ENCODE results near the gene TNFRSF8.

Gene TNFRSF8

DNA sequence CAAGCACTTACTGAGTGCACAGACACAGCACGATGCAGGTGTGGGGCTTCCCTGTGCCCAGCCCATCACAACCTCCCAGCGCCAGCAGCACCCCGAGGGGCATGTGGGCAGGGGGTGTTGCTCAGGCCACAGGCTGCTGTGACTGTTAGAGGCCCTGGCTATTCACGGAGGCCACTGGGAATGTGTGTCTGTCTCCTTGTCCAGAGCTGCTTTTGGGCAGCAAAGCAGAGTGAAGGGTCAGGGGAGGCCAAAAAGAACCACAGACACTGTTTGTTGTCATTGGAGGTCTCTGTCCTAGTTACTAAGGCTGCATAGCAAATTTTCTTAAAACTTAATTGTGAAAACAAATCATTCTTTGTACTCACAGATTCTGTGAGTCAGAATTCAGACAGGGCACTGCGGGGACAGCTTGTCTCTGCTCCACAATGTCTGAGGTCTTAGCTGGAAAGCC, 49.6 kb downstream of the TNFRSF8 start:
- TF ChIP-seq, protein P1, sequence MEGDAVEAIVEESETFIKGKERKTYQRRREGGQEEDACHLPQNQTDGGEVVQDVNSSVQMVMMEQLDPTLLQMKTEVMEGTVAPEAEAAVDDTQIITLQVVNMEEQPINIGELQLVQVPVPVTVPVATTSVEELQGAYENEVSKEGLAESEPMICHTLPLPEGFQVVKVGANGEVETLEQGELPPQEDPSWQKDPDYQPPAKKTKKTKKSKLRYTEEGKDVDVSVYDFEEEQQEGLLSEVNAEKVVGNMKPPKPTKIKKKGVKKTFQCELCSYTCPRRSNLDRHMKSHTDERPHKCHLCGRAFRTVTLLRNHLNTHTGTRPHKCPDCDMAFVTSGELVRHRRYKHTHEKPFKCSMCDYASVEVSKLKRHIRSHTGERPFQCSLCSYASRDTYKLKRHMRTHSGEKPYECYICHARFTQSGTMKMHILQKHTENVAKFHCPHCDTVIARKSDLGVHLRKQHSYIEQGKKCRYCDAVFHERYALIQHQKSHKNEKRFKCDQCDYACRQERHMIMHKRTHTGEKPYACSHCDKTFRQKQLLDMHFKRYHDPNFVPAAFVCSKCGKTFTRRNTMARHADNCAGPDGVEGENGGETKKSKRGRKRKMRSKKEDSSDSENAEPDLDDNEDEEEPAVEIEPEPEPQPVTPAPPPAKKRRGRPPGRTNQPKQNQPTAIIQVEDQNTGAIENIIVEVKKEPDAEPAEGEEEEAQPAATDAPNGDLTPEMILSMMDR (IDR thresholded peaks at IDR 0.05) = no peak
- no peak overlapping the region for H3K4me3 ChIP-seq (ENCODE audit: low read depth in 1 of 2, low read length in 1 of 2)
- H3K4me1 ChIP-seq (ENCODE audit: control insufficient read depth in 1 of 2, insufficient read depth in 1 of 2, low read depth in 1 of 2, low read length in 1 of 2) = no peaks in the 10 kb centered on the region
- H3K36me3 ChIP-seq = no peaks in the 10 kb centered on the region
- no peaks in the 10 kb centered on the region for H3K27me3 ChIP-seq
- H3K9me3 ChIP-seq = no peaks in the 10 kb centered on the region
- H3K27ac ChIP-seq = no peak overlapping the region

DNA sequence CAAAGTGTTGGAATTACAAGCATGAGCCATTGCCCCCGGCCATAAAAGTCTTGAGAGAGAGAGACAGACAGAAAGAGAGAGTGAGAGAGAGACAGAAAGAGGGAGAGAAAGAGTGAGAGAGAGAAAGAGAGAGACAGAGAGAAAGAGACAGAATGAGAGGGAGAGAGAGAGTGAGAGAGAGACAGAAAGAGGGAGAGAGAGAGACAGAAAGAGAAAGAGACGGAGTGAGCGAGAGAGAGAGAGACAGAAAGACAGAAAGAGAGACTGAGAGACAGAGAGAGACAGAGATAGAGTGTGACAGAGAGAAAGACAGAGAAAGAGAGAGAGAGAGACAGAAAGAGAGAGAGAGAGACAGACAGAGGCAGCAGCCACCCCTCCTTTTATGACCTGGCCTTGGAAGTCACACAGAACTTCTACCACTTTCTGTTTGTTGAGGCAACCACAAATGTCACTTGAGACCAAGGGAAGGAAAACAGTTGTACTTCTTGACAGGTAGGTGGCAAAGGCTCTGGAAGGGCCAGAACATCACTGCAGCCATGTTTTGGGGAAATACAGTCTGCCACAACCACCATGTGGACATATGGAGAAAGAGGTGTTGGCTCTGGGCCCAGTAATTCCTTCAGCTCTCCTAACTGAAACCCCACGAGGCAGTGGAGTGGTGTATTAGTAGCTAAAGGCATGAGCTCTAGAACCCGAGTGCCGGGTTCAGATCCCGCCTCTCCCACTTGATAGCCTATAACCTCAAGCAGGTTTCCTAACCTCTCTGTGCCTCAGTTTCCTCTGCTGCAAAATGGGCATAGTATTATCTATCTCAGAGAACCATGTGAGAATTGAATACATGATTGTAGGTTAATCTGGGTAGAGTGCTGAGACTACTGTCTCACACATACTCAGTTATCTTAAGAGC, 50.6 kb downstream of the TNFRSF8 start:
- TF ChIP-seq, protein P1 (IDR thresholded peaks at IDR 0.05) = no peak
- Histone ChIP-seq H3K9me3 (no peaks in the 10 kb centered on the region), H3K4me3 (ENCODE audit: low read depth in 1 of 2, low read length in 1 of 2) (no peak overlapping the region), H3K4me1 (ENCODE audit: control insufficient read depth in 1 of 2, insufficient read depth in 1 of 2, low read depth in 1 of 2, low read length in 1 of 2) (no peaks in the 10 kb centered on the region), H3K27me3 (no peaks in the 10 kb centered on the region), H3K36me3 (no peaks in the 10 kb centered on the region), H3K27ac (no peak overlapping the region)

DNA sequence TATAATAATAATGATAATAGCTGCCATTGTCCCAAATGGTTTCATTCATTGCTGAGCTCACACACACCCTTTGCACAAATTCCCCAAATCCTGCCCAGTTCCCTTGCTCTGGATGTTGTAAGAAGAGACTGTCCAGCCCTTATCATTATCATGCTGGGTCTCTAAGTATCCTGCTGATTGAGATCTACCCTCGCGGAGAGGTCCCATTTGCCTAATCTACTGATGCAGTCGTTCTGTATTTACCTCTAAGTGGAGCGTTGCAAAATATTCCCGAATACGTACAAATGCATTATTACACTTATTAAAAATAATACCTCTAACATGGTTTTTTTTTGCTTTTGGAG, 51.2 kb downstream of the TNFRSF8 start:
- TF ChIP-seq, protein P1 (IDR thresholded peaks at IDR 0.05) = no peak
- no peaks in the 10 kb centered on the region for H3K4me1 ChIP-seq (ENCODE audit: control insufficient read depth in 1 of 2, insufficient read depth in 1 of 2, low read depth in 1 of 2, low read length in 1 of 2)
- no peak overlapping the region for H3K4me3 ChIP-seq (ENCODE audit: low read depth in 1 of 2, low read length in 1 of 2)
- no peaks in the 10 kb centered on the region for H3K36me3 ChIP-seq
- H3K27me3 ChIP-seq = no peaks in the 10 kb centered on the region
- H3K27ac ChIP-seq = no peak overlapping the region
- H3K9me3 ChIP-seq = no peaks in the 10 kb centered on the region

DNA sequence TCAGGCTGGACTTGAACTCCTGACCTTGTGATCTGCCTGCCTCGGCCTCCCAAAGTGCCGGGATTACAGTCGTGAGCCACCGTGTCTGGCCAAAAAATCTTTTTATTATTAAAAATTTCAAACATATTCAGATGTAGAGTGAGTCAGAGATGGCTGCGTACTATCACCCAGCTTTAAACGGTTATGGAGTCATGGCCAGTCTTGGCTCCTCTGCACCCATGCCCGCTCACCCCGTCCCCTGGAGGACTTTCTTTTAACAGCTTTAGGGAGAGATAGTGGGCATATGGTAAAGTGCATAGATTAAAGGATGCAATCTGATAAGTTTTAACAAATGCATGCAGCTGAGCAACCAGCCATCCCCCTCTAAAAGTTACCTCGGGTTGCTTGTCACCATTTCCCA, 51.8 kb downstream of the TNFRSF8 start:
- H3K4me1 ChIP-seq (ENCODE audit: control insufficient read depth in 1 of 2, insufficient read depth in 1 of 2, low read depth in 1 of 2, low read length in 1 of 2) = no peaks in the 10 kb centered on the region
- TF ChIP-seq, protein P1 (IDR thresholded peaks at IDR 0.05) = no peak

DNA sequence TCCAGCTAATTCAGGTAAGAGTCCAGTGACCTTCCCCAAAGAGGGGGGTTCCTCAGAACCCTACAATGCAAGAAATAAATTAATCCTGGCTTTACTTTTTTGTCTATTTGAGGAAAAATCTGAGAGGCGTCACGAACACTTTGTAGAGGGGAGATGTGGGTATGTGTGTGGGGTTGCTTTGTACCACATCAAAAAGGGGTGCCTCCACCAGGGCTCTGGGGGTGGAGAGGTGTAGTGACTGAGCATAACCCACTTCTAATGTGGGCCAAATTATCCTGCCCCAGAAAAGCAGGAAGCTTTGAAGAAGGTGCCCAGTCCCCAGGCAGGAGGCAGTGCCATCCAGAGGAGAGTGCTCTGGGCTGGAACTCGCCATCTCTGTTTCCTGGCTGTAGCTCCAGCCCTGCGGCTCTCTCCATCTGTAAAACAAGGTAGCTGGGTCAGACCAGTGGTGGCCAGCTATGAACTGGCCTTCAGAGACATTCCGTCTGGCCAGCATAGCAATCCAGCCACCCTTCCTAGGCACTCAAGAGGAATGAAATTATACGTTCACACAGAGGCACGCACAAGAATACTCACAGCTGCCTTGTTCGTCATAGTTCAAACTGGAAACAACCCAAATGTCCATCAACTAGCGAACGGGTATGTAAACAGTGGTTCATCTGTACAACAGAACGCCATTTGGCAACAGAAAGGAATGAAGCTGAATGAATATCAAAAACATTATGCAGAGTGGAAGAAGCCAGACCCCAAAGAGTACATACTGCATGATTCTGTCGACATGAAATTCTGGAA, 58.3 kb downstream of the TNFRSF8 start:
- H3K27me3 ChIP-seq = no peaks in the 10 kb centered on the region
- TF ChIP-seq, protein P1 (IDR thresholded peaks at IDR 0.05) = no peak
- H3K27ac ChIP-seq = no peak overlapping the region
- H3K4me1 ChIP-seq (ENCODE audit: control insufficient read depth in 1 of 2, insufficient read depth in 1 of 2, low read depth in 1 of 2, low read length in 1 of 2) = peaks cover 17 to 19% of the 10 kb centered on the region in 2 experiments
- no peaks in the 10 kb centered on the region for H3K36me3 ChIP-seq
- no peaks in the 10 kb centered on the region for H3K9me3 ChIP-seq
- no peak overlapping the region for H3K4me3 ChIP-seq (ENCODE audit: low read depth in 1 of 2, low read length in 1 of 2)

More for the DNA sequence above, 51.8 kb downstream of the TNFRSF8 start:
- no peaks in the 10 kb centered on the region for H3K27me3 ChIP-seq
- no peaks in the 10 kb centered on the region for H3K9me3 ChIP-seq
- no peaks in the 10 kb centered on the region for H3K36me3 ChIP-seq
- H3K4me3 ChIP-seq (ENCODE audit: low read depth in 1 of 2, low read length in 1 of 2) = no peak overlapping the region
- H3K27ac ChIP-seq = no peak overlapping the region
